Measurements from ENCODE around the gene ASGR2.
A peak's percentile ranks its signal among the peaks of the same experiment; 100 is the strongest.
"Not testable (repeated sequence)": the region's sequence is repeated elsewhere in the genome, so short reads cannot be mapped to it uniquely, and the experiment has no call there.

The ASGR2 gene

DNA sequence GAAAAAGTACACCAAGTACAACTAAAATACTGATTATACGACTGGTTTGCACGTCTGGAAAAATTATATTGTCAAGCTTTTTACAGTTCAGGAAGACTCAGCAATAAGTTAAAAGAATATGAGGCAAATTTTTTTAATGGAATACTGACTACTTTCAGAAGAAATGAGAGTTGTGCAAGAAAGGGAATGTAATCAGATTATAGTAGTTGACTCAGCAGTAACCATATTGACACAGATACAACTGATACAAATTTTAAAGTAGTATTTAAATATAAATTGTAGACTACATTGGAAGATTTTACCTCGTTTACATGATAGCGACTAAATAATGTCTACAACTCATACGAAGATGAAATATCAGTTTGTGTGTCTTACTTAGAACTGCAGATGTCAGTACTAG lies 16.7 kb downstream of the ASGR2 start:
- DNase-seq = no peak

DNA sequence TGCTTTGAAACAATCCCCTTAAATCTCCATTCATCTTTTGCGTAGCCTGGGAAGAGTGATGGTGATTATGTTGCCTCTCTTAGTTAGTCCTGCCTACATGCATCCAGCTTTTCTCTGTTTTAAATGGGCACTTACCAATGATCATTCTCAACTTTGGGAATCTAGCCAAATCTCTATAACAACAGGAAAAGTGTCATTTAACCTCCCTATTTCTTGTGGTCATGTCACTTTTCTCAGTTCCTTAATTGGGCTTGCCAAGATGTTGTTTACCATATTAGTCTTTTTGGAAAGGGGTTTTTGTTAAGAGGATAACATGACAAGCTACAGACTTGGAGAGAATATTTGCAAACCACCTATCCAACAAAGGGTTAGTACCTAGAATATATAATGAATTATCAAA lies 19.0 kb downstream of the ASGR2 start:
- peak; percentile 63 for DNase-seq

GRCh38 chr17:7094652-7095019 lies 20.0 kb downstream of the ASGR2 start:
- no peak for DNase-seq

DNA sequence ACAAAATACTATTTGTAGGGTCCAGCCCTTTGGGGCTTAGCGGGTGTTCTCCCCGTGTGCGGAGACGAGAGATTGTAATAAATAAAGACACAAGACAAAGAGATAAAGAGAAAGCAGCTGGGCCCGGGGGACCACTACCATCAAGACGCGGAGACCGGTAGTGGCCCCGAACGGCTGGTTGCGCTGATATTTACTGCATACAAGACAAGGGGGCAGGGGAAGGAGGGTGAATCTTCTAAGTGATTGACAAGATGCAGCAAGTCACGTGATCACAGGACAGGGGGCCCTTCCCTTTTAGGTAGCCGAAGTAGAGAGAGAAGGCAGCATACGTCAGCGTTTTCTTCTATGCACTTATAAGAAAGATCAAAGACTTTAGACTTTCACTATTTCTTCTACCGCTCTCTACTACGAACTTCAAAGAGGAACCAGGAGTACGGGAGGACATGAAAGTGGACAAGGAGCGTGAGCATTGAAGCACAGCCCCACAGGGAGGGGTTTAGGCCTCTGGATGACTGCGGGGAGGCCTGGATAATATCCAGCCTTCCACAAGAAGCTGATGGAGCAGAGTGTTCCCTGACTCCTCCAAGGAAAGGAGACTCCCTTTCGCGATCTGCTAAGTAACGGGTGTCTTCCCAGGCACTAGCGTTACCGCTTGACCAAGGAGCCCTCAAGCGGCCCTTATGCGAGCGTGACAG lies 23.2 kb downstream of the ASGR2 start:
- not testable (repeated sequence) for DNase-seq

- not testable (repeated sequence) for DNase-seq
Measured at GRCh38 chr17:7089570-7089969, 25.1 kb downstream of the ASGR2 start.

- not testable (repeated sequence) for DNase-seq
Measured at GRCh38 chr17:7088442-7088841, 26.2 kb downstream of the ASGR2 start.

- DNase-seq = peak; percentile 51
Measured at GRCh38 chr17:7084088-7084487, 30.5 kb downstream of the ASGR2 start.

DNA sequence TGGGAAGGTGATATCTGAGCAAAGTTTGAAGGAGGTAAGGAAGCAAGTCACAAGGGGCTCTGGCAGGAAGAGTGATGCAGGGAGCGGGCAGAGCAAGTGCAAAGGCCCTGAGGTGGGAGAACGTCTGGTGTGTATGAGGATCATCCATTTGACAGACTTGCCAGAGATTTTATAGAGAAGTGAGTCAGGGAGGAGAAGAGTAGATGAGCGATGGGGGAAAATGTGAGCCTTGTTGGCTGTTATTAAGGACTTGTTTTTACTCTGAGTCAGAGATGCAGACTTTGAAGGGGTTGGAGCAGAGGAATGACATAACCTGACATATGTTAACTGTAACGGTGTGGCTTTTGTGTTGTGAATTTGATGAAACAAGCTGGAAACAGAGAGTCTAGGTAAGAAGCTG lies 31.0 kb downstream of the ASGR2 start:
- no peak for DNase-seq

DNA sequence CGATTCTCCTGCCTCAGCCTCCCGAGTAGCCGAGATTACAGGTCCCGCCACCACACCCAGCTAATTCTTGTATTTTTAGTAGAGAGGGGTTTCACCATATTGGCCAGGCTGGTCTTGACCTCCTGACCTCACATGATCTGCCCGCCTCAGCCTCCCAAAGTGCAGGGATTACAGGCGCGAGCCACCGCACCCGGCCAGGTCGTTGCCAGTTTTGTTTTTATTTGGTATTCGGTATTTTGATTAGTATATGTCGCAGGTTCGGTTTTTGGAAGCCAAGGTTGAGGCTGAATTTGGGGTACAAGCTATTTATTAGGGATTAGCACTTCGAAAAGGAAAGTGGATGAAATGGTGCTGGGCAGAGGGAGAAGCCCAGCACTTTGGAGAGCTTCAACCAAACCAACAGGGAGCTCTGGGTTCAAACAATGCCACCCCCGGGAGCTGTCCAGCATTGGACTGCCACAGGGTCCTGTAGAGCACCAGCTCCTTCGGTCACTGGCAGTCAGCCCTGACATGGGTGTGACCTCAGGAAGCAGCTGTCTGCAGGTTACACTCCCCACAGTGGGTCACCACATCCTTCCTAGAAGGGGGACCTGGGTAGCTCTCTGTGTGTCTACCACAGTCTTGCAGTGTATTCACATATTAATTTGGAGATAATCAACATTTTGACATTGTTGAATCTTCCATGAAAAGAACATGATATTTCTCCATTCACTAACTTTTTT lies 33.1 kb downstream of the ASGR2 start:
- peak; percentile 80 for DNase-seq

DNA sequence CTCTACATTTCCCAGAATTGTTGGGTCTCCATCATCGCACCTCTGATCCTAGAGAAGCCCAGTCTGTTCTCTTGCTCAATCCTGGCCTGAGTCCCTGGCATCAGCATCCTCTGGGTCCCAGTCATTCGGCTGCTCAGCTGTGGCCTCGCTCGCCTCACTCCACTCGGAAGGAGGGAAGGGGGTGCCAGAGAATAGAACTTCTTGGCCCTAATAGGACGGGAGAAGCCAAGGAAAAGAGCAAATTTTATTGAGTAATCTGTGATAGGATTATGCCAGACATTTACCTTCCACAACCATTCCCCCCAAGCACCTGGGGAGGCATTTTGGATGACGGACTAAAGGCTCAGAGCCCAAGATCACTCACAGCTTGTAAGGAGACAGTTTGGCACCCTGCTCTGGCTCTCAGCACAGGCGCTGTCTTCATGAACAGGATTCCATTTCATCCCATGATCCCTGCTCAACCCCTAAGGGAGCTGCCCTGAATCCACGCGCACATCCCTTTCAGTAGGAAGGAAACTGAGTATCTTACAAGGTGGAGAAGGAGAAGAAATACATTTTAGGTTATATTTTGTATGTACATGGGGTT lies 34.1 kb downstream of the ASGR2 start:
- DNase-seq = no peak

GRCh38 chr17:7079581-7080455 lies 34.8 kb downstream of the ASGR2 start, which contains the start of gene CLEC10A:
Gene CLEC10A (minus strand): TSS chr17:7080251. CDS start chr17:7078812, 1,439 bp downstream.
- DNase-seq = peak; percentile 30

GRCh38 chr17:7078711-7079110 lies 35.9 kb downstream of the ASGR2 start:
- DNase-seq = no peak

DNA sequence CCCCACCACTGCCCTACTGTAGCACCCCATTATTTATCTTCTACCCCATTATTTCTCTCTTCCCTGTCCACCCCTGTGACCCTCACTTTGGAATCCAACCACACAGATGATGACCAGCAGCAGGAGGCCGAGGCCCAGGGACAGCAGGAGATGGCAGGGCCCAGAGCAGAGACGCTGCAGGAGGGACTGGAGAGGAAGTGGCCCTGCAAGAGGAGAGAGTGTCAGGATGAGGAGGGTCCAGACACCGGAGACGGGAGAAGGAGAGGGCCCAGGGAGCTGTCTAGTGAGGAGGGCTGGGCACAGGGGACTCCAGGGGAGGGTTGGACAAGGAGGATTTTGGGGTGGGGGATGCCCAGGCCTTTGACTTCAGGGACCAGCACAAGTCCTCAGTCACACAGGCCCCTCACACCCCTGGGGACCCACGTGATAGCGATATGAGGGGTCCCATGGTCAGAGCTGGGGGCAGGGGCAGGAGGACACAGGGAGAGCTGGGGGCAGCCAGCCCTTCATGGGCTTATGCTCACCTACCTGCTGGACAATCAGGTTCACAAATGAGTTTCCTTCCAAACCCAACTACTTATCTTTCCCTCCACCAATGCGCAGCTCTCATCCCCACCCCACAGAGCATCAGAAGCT lies 36.6 kb downstream of the ASGR2 start:
- DNase-seq = no peak

DNA sequence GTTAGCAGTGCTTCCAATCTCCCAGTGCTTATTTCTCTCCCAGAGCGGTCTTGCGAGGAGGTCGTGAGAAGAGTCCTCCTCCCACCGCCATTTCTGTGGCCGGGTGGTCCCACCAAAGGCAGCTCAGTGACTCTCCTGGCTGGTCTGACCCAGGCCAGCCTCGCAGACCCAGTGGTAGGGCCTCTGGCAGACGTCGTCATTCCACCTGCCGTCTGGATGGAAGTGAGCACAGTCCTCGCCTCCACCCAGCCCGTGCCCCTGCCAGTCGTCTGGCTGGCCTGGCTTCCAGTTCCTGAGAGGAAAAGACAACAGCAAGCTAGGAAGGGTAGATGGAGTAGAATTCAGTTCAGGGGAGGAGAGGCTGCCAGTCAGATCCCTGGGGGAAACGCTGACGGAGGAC lies 39.7 kb downstream of the ASGR2 start:
- DNase-seq = no peak

DNA sequence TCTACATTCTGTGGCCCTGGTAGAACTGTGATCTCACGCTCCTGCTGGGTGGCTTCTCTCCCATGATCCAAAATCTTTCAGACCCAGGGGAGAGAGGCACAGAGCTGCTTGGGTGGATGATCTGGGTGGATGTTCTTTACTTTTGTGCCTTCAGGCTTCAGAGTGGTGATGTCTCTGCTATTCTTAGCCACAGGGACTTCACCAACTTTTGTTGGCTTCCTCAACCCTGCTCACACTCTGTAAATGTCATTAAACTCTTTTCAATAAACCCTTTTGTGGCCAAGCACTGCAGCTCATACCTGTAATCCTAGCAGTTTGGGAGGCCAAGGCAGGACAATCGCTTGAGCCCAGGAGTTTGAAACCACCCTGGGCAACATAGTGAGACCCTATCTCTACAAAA lies 42.2 kb downstream of the ASGR2 start:
- DNase-seq = no peak

DNA sequence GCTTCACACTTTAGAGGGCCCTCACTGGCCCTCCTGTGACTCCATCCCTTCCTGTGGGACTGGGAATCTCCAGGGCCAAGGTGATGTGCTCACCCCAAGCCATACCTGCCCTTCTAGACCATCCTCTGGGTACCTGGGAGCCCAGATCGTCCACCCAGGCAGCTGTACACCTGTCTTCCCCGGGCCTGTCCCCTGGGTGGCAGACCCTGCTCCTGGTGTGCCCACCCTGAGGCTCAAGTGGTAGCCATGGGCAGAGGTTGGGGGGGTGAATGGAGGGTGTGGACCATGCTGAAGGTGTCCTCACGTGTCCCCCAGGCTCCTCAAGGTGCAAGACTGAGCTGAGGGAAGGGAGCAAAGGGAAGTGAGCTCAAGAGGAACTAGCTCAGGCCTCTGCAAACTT lies 43.9 kb downstream of the ASGR2 start:
- no peak for DNase-seq

DNA sequence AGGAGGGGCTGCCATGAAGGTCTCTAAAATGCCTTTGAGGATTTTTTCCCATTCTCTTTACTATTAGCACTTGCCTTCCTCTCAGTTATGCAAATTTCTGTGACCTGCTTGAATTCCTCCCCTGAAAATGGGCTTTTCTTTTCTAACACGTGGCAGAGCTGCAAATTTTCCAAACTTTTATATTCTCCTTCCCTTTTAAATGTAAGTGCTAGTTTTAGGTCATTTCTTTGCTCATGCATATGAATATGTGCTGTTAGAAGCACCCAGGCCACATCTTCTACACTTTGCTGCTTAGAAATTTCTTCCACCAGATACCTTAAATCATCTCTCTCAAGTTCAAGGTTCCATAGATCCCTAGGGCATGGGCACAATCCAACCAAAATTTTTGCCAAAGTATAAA lies 46.4 kb downstream of the ASGR2 start:
- no peak for DNase-seq

GRCh38 chr17:7067198-7067597 lies 47.4 kb downstream of the ASGR2 start:
- DNase-seq = no peak

DNA sequence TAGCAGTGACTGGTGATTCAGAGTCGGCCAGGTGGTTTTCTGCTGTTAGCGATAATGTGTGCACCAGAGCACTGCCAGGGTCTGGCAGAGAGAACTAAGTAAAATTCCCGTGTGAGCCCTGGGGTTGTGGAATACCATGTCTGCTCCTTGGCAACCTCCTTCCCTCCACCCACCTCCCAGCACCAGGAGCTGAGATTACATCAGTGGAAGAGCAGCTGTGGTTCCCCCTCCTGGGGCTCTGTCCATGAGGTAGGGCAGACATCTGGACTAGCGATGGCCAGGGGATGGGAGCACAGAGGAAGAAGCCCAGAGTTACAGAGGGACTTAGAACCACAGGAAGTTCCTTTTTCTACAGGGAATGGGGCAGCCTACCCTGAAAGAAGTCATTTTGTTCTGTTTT lies 50.4 kb downstream of the ASGR2 start:
- DNase-seq = no peak

GRCh38 chr17:7063518-7064094 lies 51.0 kb downstream of the ASGR2 start:
- DNase-seq = no peak

DNA sequence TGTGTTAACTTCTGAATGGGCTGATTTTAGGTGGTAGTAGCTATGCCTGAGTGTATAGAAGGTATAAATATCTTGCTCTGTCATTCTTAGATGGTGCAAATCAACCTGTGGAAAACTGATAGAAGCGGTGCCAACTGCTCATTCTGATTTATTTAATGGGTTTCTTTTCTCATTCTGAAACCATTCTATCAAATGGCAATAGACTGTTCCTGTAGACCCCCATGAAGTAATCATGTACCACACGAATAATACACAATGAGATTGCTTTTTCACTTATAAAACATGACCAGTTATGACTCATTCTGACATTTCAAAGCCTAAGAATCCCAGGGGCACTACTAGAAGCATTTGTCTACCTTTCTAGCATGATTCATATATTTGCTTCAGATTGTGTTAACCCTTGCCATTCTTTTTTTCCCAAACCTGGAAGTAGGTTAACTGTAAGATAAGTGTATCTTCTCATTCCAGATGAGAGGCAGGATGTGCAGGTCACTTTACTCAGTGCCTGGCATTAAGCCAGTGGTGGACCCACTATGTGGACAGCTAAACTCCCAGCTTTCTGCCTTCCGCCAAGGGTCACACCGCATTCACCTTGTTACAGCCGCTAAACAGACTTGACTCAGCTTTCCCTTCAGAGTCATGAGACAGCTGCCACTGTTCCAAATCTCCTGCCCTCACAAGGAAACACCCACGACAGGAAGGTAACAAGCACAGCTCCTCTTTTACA lies 54.3 kb downstream of the ASGR2 start:
- peak; percentile 18 for DNase-seq

All from hematopoietic multipotent progenitor cell treated with erythropoietin and hydrocortisone succinate and interleukin-3 and kit ligand, for 4 days (in vitro differentiated cells).